Adrenal gland (tissue), 5 donors: Measurements from ENCODE around the gene SLC10A2.

Source experiments
- POLR2A ChIP-seq, 2 donors: fragments of 450-650 bp; IDR thresholded peaks; one replicate each; pipeline ENCODE4 v1.6.1; 2017; ENCODE audit warnings: antibody characterized with exemption in 2 of 2, mild to moderate bottlenecking in 2 of 2, moderate library complexity in 1 of 2
- TF ChIP-seq, protein P1 (sequence below), 6 experiments: fragments of 450-650 bp in 4 of 6; fragments of 200-600 bp in 2 of 6; sonication (generic) in 1 of 6; IDR thresholded peaks; 1 replicate in 5 of 6; 2 replicates in 1 of 6; pipeline versions ENCODE4 v1.5.1 to v1.8.0; 2016 to 2021; ENCODE audit warnings: antibody characterized with exemption in 6 of 6, mild to moderate bottlenecking in 2 of 6, moderate library complexity in 1 of 6
- donor health status: DM: no; HTN: no; CAD: no.

DNA sequence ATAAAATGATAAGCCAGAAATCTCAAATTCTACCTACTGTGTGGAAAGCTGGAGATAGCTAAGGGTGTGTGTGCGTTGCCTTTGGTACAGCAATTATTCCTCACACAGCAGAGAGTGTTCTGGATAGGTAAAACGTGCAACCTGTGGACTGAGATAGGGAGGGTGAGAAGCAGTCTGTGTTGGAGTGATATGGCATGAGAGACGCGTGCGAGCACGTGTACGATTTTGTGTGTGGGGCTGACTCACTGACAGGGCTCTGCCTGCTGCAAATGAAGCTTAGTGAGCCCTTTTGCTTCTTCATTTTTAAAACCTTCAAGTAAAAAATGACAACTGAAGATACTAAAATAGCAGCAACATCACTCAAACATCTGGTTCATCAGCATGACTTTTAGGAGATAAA is 35.7 kb upstream of the SLC10A2 start:
- TF ChIP-seq, protein P1, sequence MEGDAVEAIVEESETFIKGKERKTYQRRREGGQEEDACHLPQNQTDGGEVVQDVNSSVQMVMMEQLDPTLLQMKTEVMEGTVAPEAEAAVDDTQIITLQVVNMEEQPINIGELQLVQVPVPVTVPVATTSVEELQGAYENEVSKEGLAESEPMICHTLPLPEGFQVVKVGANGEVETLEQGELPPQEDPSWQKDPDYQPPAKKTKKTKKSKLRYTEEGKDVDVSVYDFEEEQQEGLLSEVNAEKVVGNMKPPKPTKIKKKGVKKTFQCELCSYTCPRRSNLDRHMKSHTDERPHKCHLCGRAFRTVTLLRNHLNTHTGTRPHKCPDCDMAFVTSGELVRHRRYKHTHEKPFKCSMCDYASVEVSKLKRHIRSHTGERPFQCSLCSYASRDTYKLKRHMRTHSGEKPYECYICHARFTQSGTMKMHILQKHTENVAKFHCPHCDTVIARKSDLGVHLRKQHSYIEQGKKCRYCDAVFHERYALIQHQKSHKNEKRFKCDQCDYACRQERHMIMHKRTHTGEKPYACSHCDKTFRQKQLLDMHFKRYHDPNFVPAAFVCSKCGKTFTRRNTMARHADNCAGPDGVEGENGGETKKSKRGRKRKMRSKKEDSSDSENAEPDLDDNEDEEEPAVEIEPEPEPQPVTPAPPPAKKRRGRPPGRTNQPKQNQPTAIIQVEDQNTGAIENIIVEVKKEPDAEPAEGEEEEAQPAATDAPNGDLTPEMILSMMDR (IDR thresholded peaks at IDR 0.05): no peak
- TF ChIP-seq POLR2A (IDR thresholded peaks at IDR 0.05): no peak
